Neural cell (in vitro differentiated cells): ENCODE results near the gene MOGAT3.

Source experiments
- CTCF ChIP-seq: fragments of 450-650 bp; IDR thresholded peaks from 2 replicates; pipeline ENCODE4 v1.5.1; 2014; ENCODE audit warnings: antibody characterized with exemption, mild to moderate bottlenecking, moderate library complexity; ENCODE audit not compliant: poor library complexity, severe bottlenecking
- EP300 ChIP-seq: fragments of 450-650 bp; conservative IDR thresholded peaks from 2 replicates; pipeline ENCODE4 v1.6.1; 2014; ENCODE audit warnings: antibody characterized with exemption, mild to moderate bottlenecking, moderate library complexity; ENCODE audit not compliant: poor library complexity, severe bottlenecking
- EZH2 ChIP-seq: fragments of 200-600, 300-800 bp; shearing (Covaris generic), sonication (generic); IDR thresholded peaks from 2 replicates; pipeline ENCODE4 v1.6.1; 2014; ENCODE audit warnings: antibody characterized with exemption, low read length, borderline replicate concordance, mild to moderate bottlenecking; ENCODE audit not compliant: insufficient read depth, poor library complexity, severe bottlenecking
- POLR2AphosphoS5 ChIP-seq: IDR thresholded peaks from 2 replicates; pipeline ENCODE4 v1.6.1; 2012
- RAD21 ChIP-seq: fragments of 450-650 bp; conservative IDR thresholded peaks from 2 replicates; pipeline ENCODE4 v1.6.1; 2014; ENCODE audit warnings: antibody characterized with exemption, mild to moderate bottlenecking, moderate library complexity
- REST ChIP-seq: IDR thresholded peaks from 2 replicates; pipeline ENCODE4 v1.6.1; 2012; ENCODE audit warnings: borderline replicate concordance
- SMC3 ChIP-seq: fragments of 450-650 bp; conservative IDR thresholded peaks from 2 replicates; pipeline ENCODE4 v1.6.1; 2014; ENCODE audit warnings: antibody characterized with exemption, mild to moderate bottlenecking, moderate library complexity; ENCODE audit not compliant: poor library complexity
- TAF1 ChIP-seq: IDR thresholded peaks from 2 replicates; pipeline ENCODE4 v1.6.1; 2012; ENCODE audit warnings: low read depth

GRCh38 chr7:101231644-101232043, 30.8 kb upstream of the MOGAT3 start:
- no peak for TF ChIP-seq CTCF
- no peak for TF ChIP-seq RAD21
- TF ChIP-seq EP300 = no peak
- TF ChIP-seq EZH2 = no peak
- no peak for TF ChIP-seq TAF1
- no peak for TF ChIP-seq SMC3
- TF ChIP-seq POLR2AphosphoS5 = no peak
- no peak for TF ChIP-seq REST
